H1 (cell line): ENCODE data around the gene PBX1. TPM values are rescaled to one million over a fixed set of nuclear protein-coding genes. Genes with fewer than 3 reads are reported as not detected.

Experiments
- CTCF ChIA-PET: fragments of 300-600 bp; sonication (Branson Sonifier 250); formaldehyde crosslinking; loops from one replicate; lab custom pipeline; 2021; ENCODE audit not compliant: partially characterized antibody; lab: Charles Lee
- POLR2A ChIA-PET: fragments of 300-600 bp; sonication (Branson Sonifier 250); formaldehyde crosslinking; loops from one replicate; lab custom pipeline; 2021; ENCODE audit warnings: inconsistent platforms; ENCODE audit not compliant: partially characterized antibody; lab: Charles Lee
- DNase-seq, 2 experiments: peaks; one replicate each; pipeline versions ENCODE4 v3.0.0 to v3.0.0-alpha.2; 2010 to 2022; ENCODE audit warnings: low spot score in 2 of 2, low read depth in 1 of 2, mixed read lengths in 1 of 2
- FAIRE-seq: peaks from 2 replicates; lab custom pipeline; 2011; peaks lifted over from hg19 to GRCh38; lab: Jason Lieb, UNC
- H2AFZ ChIP-seq: 2 replicates; pipeline ENCODE4 v1.8.1; 2012; ENCODE audit warnings: low read length, inconsistent platforms
- H2AK5ac ChIP-seq: 2 replicates; pipeline ENCODE4 v1.6.1; 2013; ENCODE audit warnings: low read depth, low read length
- H2BK120ac ChIP-seq: replicated peaks from 2 replicates; pipeline ENCODE3; 2013; ENCODE audit warnings: low read depth, low read length, inconsistent platforms
- H2BK12ac ChIP-seq: 2 replicates; pipeline ENCODE4 v1.6.1; 2013; ENCODE audit warnings: low read depth, low read length
- H2BK15ac ChIP-seq: 2 replicates; pipeline ENCODE4 v1.6.1; 2013; ENCODE audit warnings: low read length
- H2BK20ac ChIP-seq: 2 replicates; pipeline ENCODE4 v1.6.1; 2013; ENCODE audit warnings: low read length
- H2BK5ac ChIP-seq: 2 replicates; pipeline ENCODE4 v1.6.1; 2013; ENCODE audit warnings: low read depth, low read length
- H3K14ac ChIP-seq: 2 replicates; pipeline ENCODE4 v1.6.1; 2013; ENCODE audit warnings: inconsistent platforms; ENCODE audit not compliant: insufficient read length
- H3K18ac ChIP-seq: 2 replicates; pipeline ENCODE4 v1.6.1; 2013; ENCODE audit warnings: low read length; ENCODE audit errors: extremely low read depth
- H3K23ac ChIP-seq: 2 replicates; pipeline ENCODE4 v1.6.1; 2013; ENCODE audit warnings: inconsistent platforms; ENCODE audit not compliant: insufficient read length
- H3K23me2 ChIP-seq: 2 replicates; pipeline ENCODE4 v1.6.1; 2013; ENCODE audit warnings: low read depth, low read length
- H3K27ac ChIP-seq: 2 replicates; pipeline ENCODE4 v1.6.1; 2011; ENCODE audit warnings: low read depth, low read length, inconsistent platforms
- H3K27me3 ChIP-seq, 4 experiments: replicated peaks in 1 of 4; 1 replicate in 1 of 4; 2 replicates in 3 of 4; pipeline versions ENCODE4 v1.6.1 to v1.8.1; 2011 to 2013; ENCODE audit warnings: low read length in 3 of 4, mild to moderate bottlenecking in 3 of 4, inconsistent platforms in 2 of 4, mixed read lengths in 2 of 4, moderate library complexity in 1 of 4; ENCODE audit not compliant: control insufficient read depth in 3 of 4, insufficient read depth in 3 of 4; ENCODE audit errors: extremely low read depth in 1 of 4
- H3K36me3 ChIP-seq, 4 experiments: 2 replicates each; pipeline versions ENCODE4 v1.6.1 to v1.8.1; 2011 to 2013; ENCODE audit warnings: mild to moderate bottlenecking in 4 of 4, low read length in 3 of 4, moderate library complexity in 2 of 4, control low read depth in 1 of 4, inconsistent platforms in 1 of 4; ENCODE audit not compliant: insufficient read depth in 4 of 4, control insufficient read depth in 2 of 4
- H3K4ac ChIP-seq: replicated peaks from 2 replicates; pipeline ENCODE3; 2013; ENCODE audit warnings: low read length, low read depth, mixed read lengths, inconsistent platforms; ENCODE audit not compliant: insufficient read length
- H3K4me1 ChIP-seq, 4 experiments: replicated peaks in 1 of 4; 1 replicate in 1 of 4; 2 replicates in 3 of 4; pipeline versions ENCODE4 v1.6.1 to v1.8.1; 2011 to 2013; ENCODE audit warnings: low read length in 3 of 4, inconsistent platforms in 2 of 4, mixed read lengths in 1 of 4; ENCODE audit not compliant: insufficient read depth in 4 of 4, control insufficient read depth in 3 of 4
- H3K4me2 ChIP-seq, 2 experiments: 2 replicates each; pipeline versions ENCODE4 v1.6.1 to v1.8.1; 2011 to 2013; ENCODE audit warnings: low read depth in 2 of 2, low read length in 2 of 2, control low read depth in 1 of 2, inconsistent platforms in 1 of 2, mild to moderate bottlenecking in 1 of 2; ENCODE audit not compliant: insufficient read depth in 1 of 2
- H3K4me3 ChIP-seq, 4 experiments: fragments of 200-600, 300-600 bp in 1 of 4; sonication (generic), shearing (Covaris generic), sonication (Bioruptor Twin) in 1 of 4; 2 replicates each; pipeline versions ENCODE4 v1.5.1 to v1.8.1; 2011 to 2016; ENCODE audit warnings: low read length in 4 of 4, low read depth in 3 of 4, control low read depth in 2 of 4, inconsistent platforms in 2 of 4, mild to moderate bottlenecking in 2 of 4, mixed read lengths in 1 of 4, moderate library complexity in 1 of 4; ENCODE audit not compliant: insufficient read depth in 2 of 4; ENCODE audit errors: extremely low read depth in 1 of 4
- H3K56ac ChIP-seq: replicated peaks from 2 replicates; pipeline ENCODE3; 2013; ENCODE audit warnings: low read depth, mild to moderate bottlenecking, mixed read lengths, low read length, inconsistent platforms; ENCODE audit not compliant: insufficient read length
- H3K79me1 ChIP-seq: 2 replicates; pipeline ENCODE4 v1.6.1; 2013; ENCODE audit warnings: low read depth, low read length, control low read depth
- H3K79me2 ChIP-seq, 2 experiments: 2 replicates each; pipeline versions ENCODE4 v1.6.1 to v1.8.1; 2012 to 2013; ENCODE audit warnings: low read length in 2 of 2, mild to moderate bottlenecking in 2 of 2, inconsistent platforms in 1 of 2; ENCODE audit not compliant: insufficient read depth in 2 of 2, control insufficient read depth in 1 of 2
- H3K9ac ChIP-seq, 4 experiments: replicated peaks in 1 of 4; 1 replicate in 1 of 4; 2 replicates in 3 of 4; pipeline versions ENCODE4 v1.6.1 to v1.8.1; 2011 to 2013; ENCODE audit warnings: low read depth in 3 of 4, low read length in 3 of 4, control low read depth in 2 of 4, mild to moderate bottlenecking in 2 of 4, moderate library complexity in 2 of 4, inconsistent platforms in 1 of 4; ENCODE audit errors: extremely low read depth in 1 of 4
- H3K9me3 ChIP-seq, 2 experiments: 2 replicates each; pipeline versions ENCODE4 v1.6.1 to v1.8.1; 2012 to 2013; ENCODE audit warnings: mild to moderate bottlenecking in 2 of 2, moderate library complexity in 2 of 2, control low read depth in 1 of 2, inconsistent platforms in 1 of 2, low read depth in 1 of 2, low read length in 1 of 2, mixed read lengths in 1 of 2; ENCODE audit not compliant: insufficient read depth in 2 of 2
- H4K20me1 ChIP-seq, 2 experiments: replicated peaks in 1 of 2; 2 replicates each; pipeline versions ENCODE3 to v1.8.1; 2011 to 2013; ENCODE audit warnings: inconsistent platforms in 2 of 2, low read length in 2 of 2, mild to moderate bottlenecking in 1 of 2; ENCODE audit not compliant: insufficient read depth in 2 of 2, control insufficient read depth in 1 of 2
- H4K5ac ChIP-seq: 2 replicates; pipeline ENCODE4 v1.6.1; 2013; ENCODE audit warnings: low read length, low read depth, mixed read lengths, inconsistent platforms; ENCODE audit not compliant: insufficient read length
- H4K8ac ChIP-seq: 2 replicates; pipeline ENCODE4 v1.8.0; 2013; ENCODE audit warnings: mild to moderate bottlenecking, moderate library complexity, low read length, inconsistent platforms; ENCODE audit not compliant: insufficient read depth; ENCODE audit errors: extremely low read depth
- H4K91ac ChIP-seq: replicated peaks from 2 replicates; pipeline ENCODE3; 2013; ENCODE audit warnings: low read length, mixed read lengths, inconsistent platforms; ENCODE audit not compliant: insufficient read length
- BCL11A ChIP-seq, 2 experiments: IDR thresholded peaks; one replicate each; pipeline ENCODE4 v1.6.1; 2011; ENCODE audit warnings: low read depth in 2 of 2, low read length in 2 of 2, mild to moderate bottlenecking in 2 of 2
- BRCA1 ChIP-seq: IDR thresholded peaks from 2 replicates; pipeline ENCODE4 v1.6.1; 2012; ENCODE audit warnings: low read depth, low read length, improper control_type of control experiment
- E2F6 ChIP-seq: IDR thresholded peaks from 2 replicates; pipeline ENCODE4 v1.6.1; 2012; ENCODE audit warnings: inconsistent platforms
- FOSL1 ChIP-seq: IDR thresholded peaks from 2 replicates; pipeline ENCODE4 v1.6.1; 2011; ENCODE audit warnings: mild to moderate bottlenecking, low read depth, low read length, moderate library complexity; ENCODE audit not compliant: insufficient read depth
- GTF2F1 ChIP-seq: IDR thresholded peaks from 2 replicates; pipeline ENCODE4 v1.6.1; 2012; ENCODE audit warnings: low read depth, low read length, improper control_type of control experiment, borderline replicate concordance
- NANOG ChIP-seq: IDR thresholded peaks from 2 replicates; pipeline ENCODE4 v1.6.1; 2011; ENCODE audit warnings: low read length, low read depth, mild to moderate bottlenecking, inconsistent platforms; ENCODE audit not compliant: insufficient read depth, poor library complexity, severe bottlenecking
- SIN3A ChIP-seq, 2 experiments: IDR thresholded peaks in 1 of 2; conservative IDR thresholded peaks in 1 of 2; 2 replicates each; pipeline ENCODE4 v1.6.1; 2011 to 2012; ENCODE audit warnings: low read length in 2 of 2, improper control_type of control experiment in 1 of 2, low read depth in 1 of 2, mild to moderate bottlenecking in 1 of 2
- SIRT6 ChIP-seq: IDR thresholded peaks from one replicate; pipeline ENCODE4 v1.7.1; 2012; ENCODE audit warnings: low read length, inconsistent platforms
- SIX5 ChIP-seq: IDR thresholded peaks from 2 replicates; pipeline ENCODE4 v1.6.1; 2011; ENCODE audit warnings: mild to moderate bottlenecking, low read depth, low read length
- SP1 ChIP-seq: IDR thresholded peaks from 2 replicates; pipeline ENCODE4 v1.6.1; 2011; ENCODE audit warnings: low read depth, low read length
- USF2 ChIP-seq: IDR thresholded peaks from 2 replicates; pipeline ENCODE4 v1.6.1; 2011; ENCODE audit warnings: low read length, improper control_type of control experiment
- WGBS, 2 experiments: shearing (Covaris generic) in 1 of 2; methylation state at CpG; one replicate each; pipeline versions ENCODE4 v1.1.6 to v1.1.7; 2013 to 2015; ENCODE audit warnings: low lambda C conversion rate in 2 of 2, mixed read lengths in 2 of 2, inconsistent platforms in 1 of 2, low coverage in 1 of 2, missing lambda C conversion rate in 1 of 2; ENCODE audit not compliant: insufficient replicate concordance in 2 of 2, insufficient coverage in 1 of 2, insufficient read length in 1 of 2; ENCODE audit errors: extremely low coverage in 1 of 2, missing lambda C conversion rate in 1 of 2; 5-methylcytosine and 5-hydroxymethylcytosine counted together
- polyA plus RNA-seq, 7 experiments: library from polyadenylated mRNA; depleted of rRNA in 3 of 7; stranded (reverse) in 5 of 7; unstranded in 2 of 7; fragments of >200 nt in 5 of 7; fragments of 200-250 nt in 2 of 7; gene quantifications; 1 replicate in 5 of 7; 2 replicates in 1 of 7; 4 replicates in 1 of 7; pipeline versions ENCODE4 v1.2.1 to v1.2.3, GENCODE V29; 2011 to 2013; ENCODE audit warnings: missing spikeins in 2 of 7, mixed read lengths in 2 of 7
- total RNA-seq: library from RNA; stranded (reverse); fragmentation: NEBNext Ultra II Directional; extraction: Animal tissue kit (Norgen Biotek cat#: 25700); gene quantifications from 2 replicates; pipeline ENCODE4 v1.2.1, GENCODE V29; 2021

The PBX1 gene
- total and polyA plus RNA-seq, 2 of the 8 experiments (the other 6 are each of a cell fraction or from before 2014, with no cell fraction given) = 87.4 to 124 TPM

GRCh38 chr1:164865385-164865784 is 306.4 kb downstream of the PBX1 start:
- no peak overlapping the region for H4K5ac ChIP-seq
- no peak overlapping the region for H2BK20ac ChIP-seq
- FAIRE-seq (no peak), DNase-seq (no peak)
- H4K8ac ChIP-seq = no peak overlapping the region
- 95% methylated on average over 4 of the region's 4 CpGs; no CpG with 5 or more reads in 1 of the 2 experiments for WGBS, 2 experiments
- no peak overlapping the region for H3K27ac ChIP-seq
- H2BK15ac ChIP-seq = no peak overlapping the region
- no peaks in the 10 kb centered on the region for H3K9me3 ChIP-seq
- H3K4me1 ChIP-seq = no peaks in the 10 kb centered on the region
- H3K4me2 ChIP-seq = no peak overlapping the region
- ChIA-PET POLR2A (no interaction called here), CTCF (interaction anchor here (0.9 kb wide), 1 partner anchor 210 kb away, joined by 6 read pairs; no protein-coding TSS in a partner anchor)
- H4K20me1 ChIP-seq = no peaks in the 10 kb centered on the region
- no peaks in the 10 kb centered on the region; a peak in 1 of 7 replicates for H3K27me3 ChIP-seq
- no peak overlapping the region for H3K4me3 ChIP-seq
- TF ChIP-seq SIRT6 (no peak), E2F6 (no peak), GTF2F1 (no peak), SIN3A (conservative IDR thresholded peaks at IDR 0.05 in 1 of 2, IDR thresholded peaks at IDR 0.05 in 1 of 2; ENCODE audit: low read depth in 1 of 2, low read length in 2 of 2) (no peak), NANOG (no peak), USF2 (no peak), BRCA1 (no peak), SIX5 (no peak), SP1 (no peak), BCL11A (IDR thresholded peaks at IDR 0.05; ENCODE audit: low read depth in 2 of 2, low read length in 2 of 2) (no peak), FOSL1 (no peak)
- H2BK12ac ChIP-seq = no peak overlapping the region
- no peak overlapping the region for H2BK120ac ChIP-seq
- H2AFZ ChIP-seq = no peak overlapping the region
- H3K23me2 ChIP-seq = no peaks in the 10 kb centered on the region
- no peak overlapping the region for H3K23ac ChIP-seq
- no peak overlapping the region for H2AK5ac ChIP-seq
- H2BK5ac ChIP-seq = no peak overlapping the region
- H3K9ac ChIP-seq = peak overlapping the region in 1 of 4 experiments; percentile 34; a peak in 1 of 7 replicates
- H3K56ac ChIP-seq = no peak overlapping the region
- no peaks in the 10 kb centered on the region for H3K79me2 ChIP-seq
- H3K36me3 ChIP-seq = no peaks in the 10 kb centered on the region
- no peak overlapping the region for H3K4ac ChIP-seq
- H4K91ac ChIP-seq = no peak overlapping the region
- H3K79me1 ChIP-seq = no peaks in the 10 kb centered on the region
- no peak overlapping the region for H3K14ac ChIP-seq
- H3K18ac ChIP-seq = no peak overlapping the region
